ENCODE results near the gene LAMA1.

The LAMA1 gene

DNA sequence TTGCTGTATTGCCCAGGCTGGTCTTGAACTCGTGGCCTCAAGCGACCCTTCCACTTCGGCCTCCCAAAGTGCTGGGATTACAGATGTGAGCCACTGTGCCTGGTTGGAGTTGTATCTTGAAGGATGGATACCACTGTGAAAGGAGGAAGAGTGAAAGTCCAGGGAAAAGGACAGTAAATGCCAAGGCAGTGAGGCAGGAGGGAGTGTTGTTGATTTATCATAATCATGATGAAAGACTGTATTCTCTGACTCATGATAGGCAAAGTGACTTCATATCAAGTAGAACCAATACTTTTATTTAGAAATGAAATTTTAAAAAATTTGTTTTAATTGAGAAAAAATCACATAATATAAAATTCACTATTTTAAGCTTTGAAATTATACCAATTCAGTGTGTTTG, 225.8 kb downstream of the LAMA1 start:
- ATAC-seq (ENCODE audit: insufficient read depth, low read depth) (no peak), DNase-seq (no peak)
- H3K4me1 ChIP-seq (ENCODE audit: insufficient read depth, low read length) = no peaks in the 10 kb centered on the region
- H3K27me3 ChIP-seq (ENCODE audit: insufficient read depth, low read length, poor library complexity) = no peaks in the 10 kb centered on the region
- H2AFZ ChIP-seq (ENCODE audit: low read depth, low read length) = no peak overlapping the region
- no peak overlapping the region for H3K9ac ChIP-seq (ENCODE audit: low read depth, low read length)
- no peak overlapping the region for H3K4me3 ChIP-seq (ENCODE audit: low read depth in 1 of 2, low read length in 2 of 2)
- no peaks in the 10 kb centered on the region for H3K79me2 ChIP-seq (ENCODE audit: insufficient read depth, low read length)
- no peaks in the 10 kb centered on the region for H3K36me3 ChIP-seq (ENCODE audit: insufficient read depth, low read length)
- H4K20me1 ChIP-seq (ENCODE audit: insufficient read depth, low read length) = no peaks in the 10 kb centered on the region
- TF ChIP-seq CTCF (IDR thresholded peaks at IDR 0.05; ENCODE audit: borderline replicate concordance, extremely low read depth, low read length, poor library complexity, severe bottlenecking) (no peak), EZH2 (IDR thresholded peaks at IDR 0.05; ENCODE audit: borderline replicate concordance, low read depth, low read length, severe bottlenecking) (no peak)
- no peak overlapping the region for H3K4me2 ChIP-seq (ENCODE audit: insufficient read depth, low read length)
- no peak overlapping the region for H3K27ac ChIP-seq (ENCODE audit: low read length)
- H3K9me3 ChIP-seq (ENCODE audit: insufficient read depth, low read length, severe bottlenecking) = no peaks in the 10 kb centered on the region
